GM12801 (cell line): ENCODE measurements around the gene CEACAM19.

Experiments used
- CTCF ChIP-seq: IDR thresholded peaks from one replicate; pipeline ENCODE4 v1.5.1; 2011; ENCODE audit warnings: control low read depth; ENCODE audit not compliant: insufficient read length; ENCODE audit errors: extremely low read depth

Gene CEACAM19

DNA sequence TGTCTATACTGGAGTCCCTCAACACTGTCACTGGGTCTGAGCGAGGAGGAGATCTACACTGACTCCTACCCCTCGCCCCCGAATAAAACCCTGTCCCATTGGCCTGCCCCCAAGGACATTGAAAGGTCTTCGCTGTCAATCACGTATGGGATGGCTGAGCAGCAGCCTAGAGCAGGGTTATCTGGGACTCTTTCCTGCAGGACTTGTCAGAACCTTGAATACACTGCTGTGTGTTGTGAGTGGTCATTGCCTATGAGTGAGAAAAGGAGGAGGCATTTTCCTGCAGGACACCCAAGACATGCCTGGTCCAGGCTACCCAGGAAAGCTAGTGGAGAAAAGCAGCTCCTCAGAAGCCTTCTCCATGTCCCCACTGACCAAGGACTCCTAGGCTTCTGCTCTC lies 17.9 kb upstream of the CEACAM19 start:
- no peak for TF ChIP-seq CTCF

DNA sequence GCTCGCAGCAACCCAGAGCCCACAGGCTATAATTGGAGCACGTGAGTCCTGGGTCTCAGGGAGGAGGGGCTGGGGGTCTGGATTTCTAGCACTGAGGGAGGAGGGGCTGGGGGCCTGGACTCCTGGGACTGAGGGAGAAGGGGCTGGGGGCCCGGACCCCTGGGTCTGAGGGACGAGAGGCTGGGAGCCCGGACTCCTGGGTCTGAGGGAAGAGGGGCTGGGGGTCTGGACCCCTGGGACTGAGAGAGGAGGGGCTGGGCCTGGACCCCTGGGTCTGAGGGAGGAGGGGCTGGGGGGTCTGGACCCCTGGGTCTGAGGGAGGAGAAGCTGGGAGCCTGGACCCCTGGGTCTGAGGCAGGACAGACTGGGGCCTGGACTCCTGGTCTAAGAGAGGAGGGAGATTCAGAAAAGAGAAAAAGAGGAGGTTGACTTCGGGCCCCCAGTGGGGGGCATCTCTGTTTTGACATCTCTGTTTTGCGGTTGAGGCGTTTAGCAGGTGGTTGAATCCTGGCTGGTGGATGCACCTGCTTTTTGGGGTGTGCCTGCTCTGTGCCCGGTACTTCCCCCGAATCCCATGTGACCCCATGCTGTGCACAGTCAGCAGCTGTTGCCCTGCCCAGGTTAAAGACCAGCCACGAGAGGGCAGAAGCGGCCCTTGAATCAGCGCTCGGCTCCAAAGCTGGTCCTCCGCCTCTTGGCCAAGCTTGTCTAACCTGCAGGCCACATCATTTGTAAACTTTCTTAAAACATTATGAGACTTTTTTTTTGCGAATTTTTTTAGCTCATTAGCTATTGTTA lies 17.1 kb upstream of the CEACAM19 start:
- TF ChIP-seq CTCF = no peak

DNA sequence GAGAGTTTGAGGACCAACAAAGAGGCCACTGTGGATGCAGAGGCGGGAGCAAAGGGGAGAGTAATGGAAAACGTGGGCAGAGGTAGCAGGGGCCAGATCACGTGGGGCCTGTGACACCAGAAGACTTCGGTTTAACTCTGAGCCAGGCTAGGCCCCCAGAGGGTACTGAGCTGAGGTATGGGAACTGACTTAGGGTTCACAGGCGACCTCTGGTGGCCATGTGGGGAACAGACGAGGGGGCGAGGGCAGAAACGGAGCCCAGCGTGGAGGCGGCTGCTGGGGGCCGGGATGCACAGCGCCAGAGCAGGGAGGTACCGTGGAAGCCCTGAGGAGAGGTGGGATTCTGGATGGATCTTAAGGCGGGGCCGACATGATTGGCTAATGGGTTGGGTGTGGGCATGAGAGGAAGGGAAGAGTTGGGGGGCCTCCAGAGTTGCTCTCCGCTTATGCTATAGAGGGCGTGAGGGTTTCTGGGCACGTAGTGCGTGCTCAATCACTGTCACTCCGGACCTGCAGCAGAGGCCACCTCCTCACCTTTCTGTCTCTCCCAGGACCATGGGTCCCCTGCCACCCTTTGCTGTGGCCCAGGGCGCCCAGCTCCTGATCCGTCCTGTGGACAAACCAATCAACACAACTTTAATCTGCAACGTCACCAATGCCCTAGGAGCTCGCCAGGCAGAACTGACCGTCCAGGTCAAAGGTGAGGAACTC lies 13.9 kb upstream of the CEACAM19 start:
- TF ChIP-seq CTCF = no peak

GRCh38 chr19:44658069-44658733 lies 13.1 kb upstream of the CEACAM19 start:
- no peak for TF ChIP-seq CTCF

GRCh38 chr19:44660081-44660480 lies 11.2 kb upstream of the CEACAM19 start:
- no peak for TF ChIP-seq CTCF

DNA sequence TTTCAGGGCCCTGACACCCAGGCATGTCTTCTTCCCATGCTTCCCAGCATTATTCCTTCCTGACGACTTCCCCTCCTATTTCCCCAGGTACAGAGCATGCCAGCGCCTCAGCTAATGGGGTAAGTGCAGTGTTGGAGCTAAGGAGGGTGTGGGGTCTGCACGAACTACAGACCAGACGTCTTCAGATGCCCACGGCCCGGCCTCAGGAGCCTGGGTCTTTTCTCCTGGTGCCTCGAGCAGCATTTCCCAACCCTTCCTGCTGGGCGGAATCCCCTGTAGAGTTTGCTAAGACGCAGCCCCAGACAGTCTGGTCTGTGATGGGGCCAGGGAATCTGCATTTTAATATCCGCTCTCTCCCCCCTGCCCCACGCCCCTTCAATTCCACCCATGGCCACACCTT lies 10.1 kb upstream of the CEACAM19 start:
- no peak for TF ChIP-seq CTCF

GRCh38 chr19:44661904-44662303 lies 9.4 kb upstream of the CEACAM19 start:
- no peak for TF ChIP-seq CTCF
